RWPE2 (cell line): ENCODE results near the gene NBL1.
A peak's percentile ranks its signal among the peaks of the same experiment; 100 is the strongest.

Experiments
- ATAC-seq: fragments of 200-7000 bp; cut with Tn5 transposase; 3 replicates; pipeline ENCODE4 v1.9.1; 2021; ENCODE audit warnings: low read depth
- DNase-seq: peaks from one replicate; pipeline ENCODE4 v3.0.0-alpha.2; 2020; ENCODE audit warnings: low spot score
- H3K27ac ChIP-seq: fragments of 450-650 bp; 2 replicates; pipeline ENCODE4 v1.5.1; 2017; ENCODE audit warnings: mild to moderate bottlenecking; ENCODE audit not compliant: poor library complexity, severe bottlenecking
- H3K27me3 ChIP-seq: fragments of 250-450 bp; sonication (Bioruptor Pico); 2 replicates; pipeline ENCODE4 v1.5.1; 2021; ENCODE audit warnings: mild to moderate bottlenecking, moderate library complexity; ENCODE audit not compliant: insufficient read depth, poor library complexity, severe bottlenecking
- H3K36me3 ChIP-seq: fragments of 250-450 bp; sonication (Bioruptor Pico); 2 replicates; pipeline ENCODE4 v1.5.1; 2020; ENCODE audit warnings: low read depth, mild to moderate bottlenecking, moderate library complexity
- H3K4me1 ChIP-seq: fragments of 250-450 bp; sonication (Bioruptor Pico); 2 replicates; pipeline ENCODE4 v1.5.1; 2021; ENCODE audit warnings: mild to moderate bottlenecking, moderate library complexity; ENCODE audit not compliant: insufficient read depth, poor library complexity, severe bottlenecking
- H3K4me3 ChIP-seq: fragments of 250-450 bp; sonication (Bioruptor Pico); 2 replicates; pipeline ENCODE4 v1.5.1; 2021; ENCODE audit warnings: mild to moderate bottlenecking, moderate library complexity; ENCODE audit not compliant: severe bottlenecking
- H3K9me3 ChIP-seq: fragments of 250-450 bp; sonication (Bioruptor Pico); 2 replicates; pipeline ENCODE4 v1.5.1; 2021; ENCODE audit warnings: mild to moderate bottlenecking, moderate library complexity; ENCODE audit not compliant: severe bottlenecking
- TF ChIP-seq, protein P1 (sequence below): fragments of 450-650 bp; IDR thresholded peaks from one replicate; pipeline ENCODE4 v1.5.1; 2017; ENCODE audit warnings: mild to moderate bottlenecking, moderate library complexity; ENCODE audit not compliant: poor library complexity, severe bottlenecking

Gene NBL1

DNA sequence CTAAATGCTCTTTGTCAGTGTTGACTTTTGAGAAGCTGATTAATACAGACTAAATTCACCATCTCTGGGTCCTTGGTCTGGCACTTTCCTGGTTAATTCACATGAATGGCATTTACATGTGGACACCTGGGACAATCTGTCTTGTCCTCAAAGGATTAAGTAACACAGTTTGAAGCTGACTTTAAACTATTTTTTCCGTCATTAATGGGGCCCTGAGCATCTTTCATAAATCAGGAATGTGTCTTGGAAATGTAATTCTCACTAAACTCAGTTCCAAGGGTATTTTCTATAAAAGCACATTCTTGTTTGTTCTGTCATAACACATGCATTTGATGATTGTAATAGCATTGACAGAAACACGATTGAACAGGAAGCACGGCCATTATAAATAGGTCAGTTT lies 26.7 kb upstream of the NBL1 start:
- DNase-seq, result no peak
- TF ChIP-seq, protein P1, sequence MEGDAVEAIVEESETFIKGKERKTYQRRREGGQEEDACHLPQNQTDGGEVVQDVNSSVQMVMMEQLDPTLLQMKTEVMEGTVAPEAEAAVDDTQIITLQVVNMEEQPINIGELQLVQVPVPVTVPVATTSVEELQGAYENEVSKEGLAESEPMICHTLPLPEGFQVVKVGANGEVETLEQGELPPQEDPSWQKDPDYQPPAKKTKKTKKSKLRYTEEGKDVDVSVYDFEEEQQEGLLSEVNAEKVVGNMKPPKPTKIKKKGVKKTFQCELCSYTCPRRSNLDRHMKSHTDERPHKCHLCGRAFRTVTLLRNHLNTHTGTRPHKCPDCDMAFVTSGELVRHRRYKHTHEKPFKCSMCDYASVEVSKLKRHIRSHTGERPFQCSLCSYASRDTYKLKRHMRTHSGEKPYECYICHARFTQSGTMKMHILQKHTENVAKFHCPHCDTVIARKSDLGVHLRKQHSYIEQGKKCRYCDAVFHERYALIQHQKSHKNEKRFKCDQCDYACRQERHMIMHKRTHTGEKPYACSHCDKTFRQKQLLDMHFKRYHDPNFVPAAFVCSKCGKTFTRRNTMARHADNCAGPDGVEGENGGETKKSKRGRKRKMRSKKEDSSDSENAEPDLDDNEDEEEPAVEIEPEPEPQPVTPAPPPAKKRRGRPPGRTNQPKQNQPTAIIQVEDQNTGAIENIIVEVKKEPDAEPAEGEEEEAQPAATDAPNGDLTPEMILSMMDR, result no peak
- H3K36me3 ChIP-seq, result peaks cover 42% of the 10 kb centered on the region
- H3K27me3 ChIP-seq, result no peaks in the 10 kb centered on the region
- no peak for ATAC-seq
- H3K4me1 ChIP-seq, result peaks cover 47% of the 10 kb centered on the region
- peak overlapping the region; percentile 55 for H3K27ac ChIP-seq
- H3K9me3 ChIP-seq, result no peaks in the 10 kb centered on the region
- no peak overlapping the region for H3K4me3 ChIP-seq

DNA sequence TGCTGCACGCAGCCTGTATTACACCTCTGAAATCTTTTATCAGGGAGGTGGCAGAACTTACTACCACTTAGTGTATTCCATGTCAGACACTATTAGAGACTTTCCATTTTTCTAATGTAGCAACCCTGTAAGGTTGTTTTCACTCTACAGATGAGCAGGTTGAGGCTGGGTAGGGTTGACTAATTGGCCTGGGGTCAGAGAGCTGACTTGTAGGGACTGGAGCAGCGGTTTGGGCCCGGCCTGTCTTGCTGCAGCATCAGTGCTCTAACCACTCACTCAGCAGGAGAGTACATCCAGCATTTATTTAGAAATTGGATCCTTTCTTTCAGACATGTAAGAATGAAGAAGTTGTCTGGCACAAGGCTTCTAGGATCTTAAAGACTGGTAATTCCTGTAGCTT lies 25.7 kb upstream of the NBL1 start:
- H3K27me3 ChIP-seq, result no peaks in the 10 kb centered on the region
- TF ChIP-seq, protein P1, result no peak
- H3K4me1 ChIP-seq, result peaks cover 47% of the 10 kb centered on the region
- H3K9me3 ChIP-seq, result no peaks in the 10 kb centered on the region
- DNase-seq, result no peak
- no peak for ATAC-seq
- H3K36me3 ChIP-seq, result peaks cover 50% of the 10 kb centered on the region
- no peak overlapping the region for H3K27ac ChIP-seq
- H3K4me3 ChIP-seq, result no peak overlapping the region

DNA sequence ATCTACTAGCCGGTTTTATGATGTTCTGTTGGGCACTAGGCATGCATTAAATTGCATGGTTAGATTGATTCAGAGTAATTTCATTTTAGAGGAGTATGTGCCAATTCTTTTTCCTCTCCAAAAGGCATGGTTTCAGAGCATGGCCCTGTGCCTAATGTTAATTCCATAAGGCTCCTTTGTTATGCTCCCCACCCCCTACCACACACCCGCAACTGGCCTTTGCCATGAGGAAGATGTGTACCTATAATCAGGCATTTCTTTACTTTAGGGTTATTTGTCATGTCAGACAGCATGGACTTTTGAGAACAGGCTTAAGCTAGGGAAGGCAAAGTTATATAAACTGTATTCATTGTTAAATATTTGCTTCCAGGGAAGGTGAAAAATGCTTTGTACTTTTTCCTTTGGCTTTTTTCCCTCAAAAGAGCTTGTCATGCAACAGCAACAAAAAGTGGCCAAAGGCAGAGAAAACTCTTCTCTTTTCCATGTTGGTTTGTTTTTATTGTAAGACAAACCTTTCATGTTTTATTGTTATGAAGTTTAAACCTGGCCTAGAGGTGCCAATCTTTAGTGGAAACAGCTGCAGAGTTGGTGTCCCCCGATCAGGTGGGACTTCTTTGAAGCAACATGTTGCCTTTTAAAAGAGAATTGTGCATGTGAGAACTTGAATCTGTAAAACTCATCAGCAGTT lies 24.3 kb upstream of the NBL1 start:
- DNase-seq, result no peak
- Histone ChIP-seq H3K36me3 (peaks cover 62% of the 10 kb centered on the region), H3K4me1 (peaks cover 47% of the 10 kb centered on the region), H3K27me3 (no peaks in the 10 kb centered on the region), H3K4me3 (no peak overlapping the region), H3K27ac (no peak overlapping the region), H3K9me3 (no peaks in the 10 kb centered on the region)
- TF ChIP-seq, protein P1, result no peak
- ATAC-seq, result no peak

DNA sequence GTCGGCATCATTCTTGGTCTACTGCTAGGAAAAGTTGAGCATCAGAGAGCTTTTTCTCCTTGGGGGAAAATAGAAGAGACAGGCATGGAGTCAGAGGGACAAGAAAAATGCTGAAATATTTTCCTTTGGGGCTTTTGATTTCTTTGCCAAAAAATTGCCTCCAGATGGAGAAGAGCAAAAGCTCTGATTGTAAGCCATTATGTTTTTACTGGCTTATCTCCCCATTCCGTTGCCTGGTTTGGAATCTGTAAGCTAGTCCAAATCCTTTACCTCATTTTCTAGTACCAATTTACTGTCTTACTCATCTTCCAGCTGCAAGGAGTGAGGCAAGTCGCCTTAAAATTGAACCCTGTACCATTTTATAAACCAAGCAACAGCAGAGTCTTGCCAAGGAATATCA lies 23.3 kb upstream of the NBL1 start:
- Histone ChIP-seq H3K4me1 (peaks cover 47% of the 10 kb centered on the region), H3K4me3 (no peak overlapping the region), H3K36me3 (peaks cover 68% of the 10 kb centered on the region), H3K27ac (no peak overlapping the region), H3K9me3 (no peaks in the 10 kb centered on the region), H3K27me3 (no peaks in the 10 kb centered on the region)
- no peak for ATAC-seq
- no peak for DNase-seq
- TF ChIP-seq, protein P1, result no peak

DNA sequence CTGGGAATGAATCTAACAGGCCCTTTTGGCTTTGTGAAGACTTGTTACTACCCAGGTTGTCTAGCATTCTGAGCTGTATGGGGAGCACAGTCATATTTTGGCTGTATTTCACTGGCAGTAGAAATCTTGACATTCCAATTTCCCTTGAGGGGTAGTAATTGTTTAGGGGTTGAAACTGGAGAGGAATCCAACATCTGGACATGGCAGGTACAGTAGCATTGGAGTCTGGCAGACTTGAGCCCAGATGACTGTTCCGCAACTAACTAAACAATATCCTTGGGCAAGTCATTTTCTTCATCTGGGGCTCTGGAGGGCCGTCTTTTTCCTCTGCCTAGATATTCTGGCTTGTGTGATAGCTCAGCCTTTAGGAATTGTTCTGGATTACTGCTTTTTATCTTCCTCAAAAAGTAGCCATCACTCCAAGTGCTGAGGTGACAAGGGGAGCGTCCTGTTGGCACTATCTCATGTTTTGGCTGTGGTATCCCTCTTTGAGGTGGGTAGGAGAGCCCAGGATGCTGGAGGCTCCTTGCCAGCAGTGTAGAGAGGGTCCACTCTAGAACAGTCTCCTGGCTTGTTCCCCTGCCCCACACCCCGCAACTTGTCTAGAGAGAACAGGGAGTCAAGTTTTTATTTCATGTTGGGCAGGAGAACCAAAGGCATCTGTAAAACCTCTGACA lies 22.7 kb upstream of the NBL1 start:
- Histone ChIP-seq H3K27ac (peak overlapping the region; percentile 0), H3K9me3 (no peaks in the 10 kb centered on the region), H3K4me1 (peaks cover 41% of the 10 kb centered on the region), H3K36me3 (peaks cover 69% of the 10 kb centered on the region), H3K4me3 (no peak overlapping the region), H3K27me3 (no peaks in the 10 kb centered on the region)
- DNase-seq (no peak), ATAC-seq (no peak)
- TF ChIP-seq, protein P1, result no peak
